ENCODE data around the gene SCRN3. TPM values are rescaled to one million over a fixed set of nuclear protein-coding genes. Genes with fewer than 3 reads are reported as not detected.
"Not testable (repeated sequence)": the region's sequence is repeated elsewhere in the genome, so short reads cannot be mapped to it uniquely, and the experiment has no call there.

The SCRN3 gene
- total and polyA plus RNA-seq, 2 donors (not counting 1 experiment from before 2014, with no cell fraction given): 29.2 to 39.1 TPM

GRCh38 chr2:174400853-174401252, 5.3 kb downstream of the SCRN3 start:
- Histone ChIP-seq H3K4me2 (ENCODE audit: extremely low read depth, insufficient read depth, low read length) (no peak overlapping the region), H3K4me1 (ENCODE audit: control insufficient read depth, extremely low read depth, insufficient read depth, low read length) (peaks cover 5% of the 10 kb centered on the region), H3K79me2 (ENCODE audit: control insufficient read depth, insufficient read depth, low read length) (peaks cover 2% of the 10 kb centered on the region), H3K4me3 (replicated peaks in 1 of 4; ENCODE audit: control extremely low read depth in 1 of 4, insufficient read depth in 1 of 4, low read depth in 3 of 4, low read length in 4 of 4) (no peak overlapping the region), H3K9ac (ENCODE audit: insufficient read depth, low read length) (no peak overlapping the region), H3K27ac (ENCODE audit: insufficient read depth, low read length) (no peak overlapping the region), H3K36me3 (ENCODE audit: control insufficient read depth, insufficient read depth, low read length) (no peaks in the 10 kb centered on the region), H4K20me1 (ENCODE audit: control insufficient read depth, extremely low read depth, insufficient read depth, low read length) (no peaks in the 10 kb centered on the region), H3K9me3 (ENCODE audit: control insufficient read depth, insufficient read depth, low read depth, low read length) (no peaks in the 10 kb centered on the region), H3K27me3 (ENCODE audit: control insufficient read depth, insufficient read depth, low read length) (no peaks in the 10 kb centered on the region), H2AFZ (ENCODE audit: low read length) (no peak overlapping the region)
- TF ChIP-seq EZH2 (IDR thresholded peaks at IDR 0.05; ENCODE audit: low read length, missing control alignments) (no peak), CTCF (conservative IDR thresholded peaks at IDR 0.05 in 1 of 2, IDR thresholded peaks at IDR 0.05 in 1 of 2; ENCODE audit: low read depth in 1 of 2, low read length in 2 of 2) (no peak)
- no peak for DNase-seq (ENCODE audit: low read depth in 2 of 2)

GRCh38 chr2:174403628-174404027, 8.1 kb downstream of the SCRN3 start:
- no peak for TF ChIP-seq EZH2 (IDR thresholded peaks at IDR 0.05; ENCODE audit: low read length, missing control alignments)
- no peak for TF ChIP-seq CTCF (conservative IDR thresholded peaks at IDR 0.05 in 1 of 2, IDR thresholded peaks at IDR 0.05 in 1 of 2; ENCODE audit: low read depth in 1 of 2, low read length in 2 of 2)
- no peak overlapping the region for H3K4me2 ChIP-seq (ENCODE audit: extremely low read depth, insufficient read depth, low read length)
- no peaks in the 10 kb centered on the region for H3K27me3 ChIP-seq (ENCODE audit: control insufficient read depth, insufficient read depth, low read length)
- H3K9me3 ChIP-seq (ENCODE audit: control insufficient read depth, insufficient read depth, low read depth, low read length): no peaks in the 10 kb centered on the region
- H3K27ac ChIP-seq (ENCODE audit: insufficient read depth, low read length): no peak overlapping the region
- H4K20me1 ChIP-seq (ENCODE audit: control insufficient read depth, extremely low read depth, insufficient read depth, low read length): no peaks in the 10 kb centered on the region
- no peaks in the 10 kb centered on the region for H3K4me1 ChIP-seq (ENCODE audit: control insufficient read depth, extremely low read depth, insufficient read depth, low read length)
- no peaks in the 10 kb centered on the region for H3K36me3 ChIP-seq (ENCODE audit: control insufficient read depth, insufficient read depth, low read length)
- no peak overlapping the region for H3K4me3 ChIP-seq (replicated peaks in 1 of 4; ENCODE audit: control extremely low read depth in 1 of 4, insufficient read depth in 1 of 4, low read depth in 3 of 4, low read length in 4 of 4)
- no peak for DNase-seq (ENCODE audit: low read depth in 2 of 2)
- H3K79me2 ChIP-seq (ENCODE audit: control insufficient read depth, insufficient read depth, low read length): no peaks in the 10 kb centered on the region
- no peak overlapping the region for H3K9ac ChIP-seq (ENCODE audit: insufficient read depth, low read length)
- H2AFZ ChIP-seq (ENCODE audit: low read length): no peak overlapping the region

- not testable (repeated sequence) for H3K27ac ChIP-seq (ENCODE audit: insufficient read depth, low read length); H2AFZ ChIP-seq (ENCODE audit: low read length); H3K79me2 ChIP-seq (ENCODE audit: control insufficient read depth, insufficient read depth, low read length); H3K9me3 ChIP-seq (ENCODE audit: control insufficient read depth, insufficient read depth, low read depth, low read length); H3K4me1 ChIP-seq (ENCODE audit: control insufficient read depth, extremely low read depth, insufficient read depth, low read length); H3K9ac ChIP-seq (ENCODE audit: insufficient read depth, low read length); H3K27me3 ChIP-seq (ENCODE audit: control insufficient read depth, insufficient read depth, low read length); H4K20me1 ChIP-seq (ENCODE audit: control insufficient read depth, extremely low read depth, insufficient read depth, low read length); DNase-seq (ENCODE audit: low read depth in 2 of 2); H3K4me2 ChIP-seq (ENCODE audit: extremely low read depth, insufficient read depth, low read length); H3K36me3 ChIP-seq (ENCODE audit: control insufficient read depth, insufficient read depth, low read length)
- H3K4me3 ChIP-seq (replicated peaks in 1 of 4; ENCODE audit: control extremely low read depth in 1 of 4, insufficient read depth in 1 of 4, low read depth in 3 of 4, low read length in 4 of 4): peak overlapping the region in 1 of 4 experiments; percentile 24
Observed at GRCh38 chr2:174410039-174410438, 14.5 kb downstream of the SCRN3 start.
